Stomach smooth muscle (tissue), 2 donors: ENCODE data around the gene NCAM1.

Experiments
- H3K27ac ChIP-seq: one replicate; pipeline ENCODE4 v1.7.0; 2013; ENCODE audit warnings: mild to moderate bottlenecking, low read length, inconsistent platforms
- H3K27me3 ChIP-seq, 2 donors: one replicate each; pipeline ENCODE4 v1.7.0; 2013; ENCODE audit warnings: low read length in 2 of 2; ENCODE audit not compliant: insufficient read depth in 2 of 2, control insufficient read depth in 1 of 2
- H3K36me3 ChIP-seq, 2 donors: one replicate each; pipeline ENCODE4 v1.7.0; 2013; ENCODE audit warnings: low read length in 2 of 2; ENCODE audit not compliant: control insufficient read depth in 2 of 2, insufficient read depth in 2 of 2
- H3K4me1 ChIP-seq: one replicate; pipeline ENCODE4 v1.7.0; 2013; ENCODE audit warnings: low read length; ENCODE audit not compliant: control insufficient read depth, insufficient read depth
- H3K4me3 ChIP-seq, 2 donors: one replicate each; pipeline ENCODE4 v1.7.0; 2013; ENCODE audit warnings: low read length in 2 of 2
- H3K9ac ChIP-seq, 2 donors: one replicate each; pipeline ENCODE4 v1.7.0; 2013; ENCODE audit warnings: low read length in 2 of 2, mild to moderate bottlenecking in 1 of 2
- H3K9me3 ChIP-seq, 2 donors: one replicate each; pipeline ENCODE4 v1.7.0; 2013; ENCODE audit warnings: low read length in 2 of 2; ENCODE audit not compliant: control insufficient read depth in 2 of 2
- donor health status: healthy.
- donor health status: Pancreatic carcinoma.

Gene NCAM1

DNA sequence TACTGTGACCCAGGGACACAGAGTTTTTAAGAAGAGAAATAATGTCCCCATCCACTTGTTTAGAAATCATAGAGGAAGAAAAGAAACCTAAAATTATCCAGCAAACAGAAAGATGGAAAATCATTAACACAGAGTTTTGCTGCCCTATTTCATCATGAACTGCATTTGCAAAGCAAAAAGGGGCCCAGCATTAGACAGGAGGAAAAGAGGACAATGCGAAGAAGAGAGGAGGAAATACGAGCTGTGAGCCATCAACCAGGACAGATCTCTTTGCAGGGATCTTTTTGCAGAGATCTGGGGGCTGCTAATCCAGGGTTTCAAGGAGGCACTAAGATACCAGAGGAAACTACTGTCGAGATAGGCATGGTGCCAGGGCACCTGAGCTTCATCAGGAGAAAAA is 14.4 kb upstream of the NCAM1 start:
- Histone ChIP-seq H3K27me3 (no peaks in the 10 kb centered on the region), H3K36me3 (no peaks in the 10 kb centered on the region), H3K27ac (no peak overlapping the region), H3K4me1 (peaks cover 16% of the 10 kb centered on the region), H3K9me3 (no peaks in the 10 kb centered on the region), H3K9ac (no peak overlapping the region), H3K4me3 (no peak overlapping the region)

DNA sequence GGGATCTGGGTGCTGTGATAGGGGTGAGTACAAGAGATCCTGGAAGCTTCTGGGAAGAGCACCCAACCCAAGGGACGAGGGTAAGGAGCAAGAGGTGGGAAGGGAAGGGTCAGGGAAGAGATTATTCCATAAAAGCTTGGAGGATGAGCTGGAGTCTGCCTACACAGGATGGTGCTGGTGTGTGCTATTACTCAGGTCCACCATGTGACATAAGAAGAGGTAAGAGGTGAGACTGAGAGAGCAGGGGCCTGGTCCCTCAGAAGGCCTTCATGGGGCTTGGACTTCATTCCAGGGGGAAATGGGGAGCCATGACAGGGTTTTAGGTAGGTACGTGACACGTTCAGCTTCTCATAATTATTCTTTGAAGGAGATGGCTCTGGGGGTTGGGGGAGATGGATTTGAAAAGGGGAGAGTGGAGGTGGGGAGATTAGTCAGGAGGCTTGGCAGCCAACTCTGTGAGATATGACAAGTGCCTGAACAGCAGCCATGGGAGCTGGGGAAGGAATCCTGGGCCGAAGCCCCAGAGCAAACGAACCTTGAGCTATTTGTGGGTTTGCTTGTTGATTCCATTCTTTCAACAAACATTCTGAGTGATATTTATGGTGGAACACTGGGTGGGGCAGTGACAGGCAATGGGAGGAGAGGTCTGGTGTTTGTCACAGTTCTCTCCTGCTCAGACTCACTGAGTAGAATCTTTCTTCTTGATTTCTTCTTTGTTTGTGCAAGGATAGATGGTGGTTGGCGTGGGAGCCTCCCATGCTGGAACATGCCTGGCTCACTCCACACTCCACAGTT is 11.2 kb upstream of the NCAM1 start:
- Histone ChIP-seq H3K9me3 (no peaks in the 10 kb centered on the region), H3K9ac (no peak overlapping the region), H3K27me3 (no peaks in the 10 kb centered on the region), H3K4me3 (no peak overlapping the region), H3K4me1 (peaks cover 9% of the 10 kb centered on the region), H3K27ac (no peak overlapping the region), H3K36me3 (no peaks in the 10 kb centered on the region)

DNA sequence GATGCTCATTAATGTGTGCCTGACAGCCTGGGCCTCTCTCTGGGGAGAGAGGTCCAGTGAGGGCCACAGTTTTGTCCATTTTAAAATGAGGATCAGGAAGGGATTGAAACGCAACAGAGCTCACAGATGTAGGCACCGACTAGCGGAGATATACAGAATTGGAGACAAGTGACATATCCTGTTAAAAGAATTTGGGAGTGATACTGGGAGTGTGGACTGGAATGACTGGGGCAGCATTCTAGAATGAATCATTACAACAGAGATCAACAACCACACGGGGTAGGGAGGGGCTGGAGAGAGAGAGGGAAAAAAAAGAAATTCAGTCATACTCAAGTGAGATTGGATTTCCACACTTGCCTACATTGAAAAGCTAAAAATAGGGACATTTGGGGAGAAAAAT is 2.5 kb upstream of the NCAM1 start:
- H3K36me3 ChIP-seq: no peaks in the 10 kb centered on the region
- H3K4me1 ChIP-seq: peaks cover 13% of the 10 kb centered on the region
- no peak overlapping the region for H3K4me3 ChIP-seq
- H3K27me3 ChIP-seq: peaks cover 2 to 7% of the 10 kb centered on the region in 2 donors
- no peak overlapping the region for H3K27ac ChIP-seq
- H3K9me3 ChIP-seq: no peaks in the 10 kb centered on the region
- no peak overlapping the region for H3K9ac ChIP-seq

DNA sequence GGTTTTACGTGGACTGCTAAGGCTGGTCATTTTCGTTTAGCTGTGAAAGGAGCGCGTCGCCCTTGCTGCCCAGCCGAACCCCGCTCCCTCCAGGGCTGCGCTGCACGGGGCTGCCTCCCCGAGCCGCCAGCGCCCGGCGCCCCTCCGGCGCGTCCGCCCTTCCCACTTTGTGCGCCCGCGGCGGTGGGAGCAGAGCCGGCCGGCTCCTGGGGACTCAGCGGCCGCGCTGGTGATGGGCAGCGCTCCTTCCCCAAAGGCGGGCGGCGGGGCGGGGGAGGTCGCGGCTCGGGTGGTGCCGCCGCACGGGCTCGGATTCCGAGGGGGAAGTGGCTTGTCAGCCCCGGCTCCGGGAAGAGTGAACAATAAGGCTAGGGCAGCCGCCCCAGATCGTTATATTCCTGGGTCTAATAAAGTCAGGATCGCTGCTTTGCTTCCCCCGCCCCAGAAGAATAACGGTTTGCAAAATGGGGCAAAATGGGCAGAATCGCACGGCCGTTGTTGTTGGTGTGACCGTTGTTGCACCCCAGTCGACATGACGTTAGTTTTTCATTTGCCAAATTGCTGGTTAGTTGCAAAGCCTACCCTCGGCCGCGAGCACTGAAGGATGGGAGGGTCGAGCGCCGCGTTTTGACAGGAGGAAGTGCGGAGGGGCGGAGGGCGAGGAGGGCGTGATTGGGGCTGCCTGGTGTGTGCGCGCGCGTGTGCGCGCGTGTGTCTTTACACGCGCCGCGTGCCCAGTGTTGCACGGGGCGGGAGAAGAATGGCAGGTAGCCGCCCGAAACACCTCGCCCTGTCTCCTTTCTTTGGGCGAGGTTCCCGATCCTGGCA is 745 bp downstream of the NCAM1 start:
- peaks cover 17% of the 10 kb centered on the region for H3K4me1 ChIP-seq
- peaks cover 2 to 7% of the 10 kb centered on the region in 2 donors for H3K27me3 ChIP-seq
- H3K36me3 ChIP-seq: no peaks in the 10 kb centered on the region
- peak overlapping the region; percentile 58 to 69 for H3K9ac ChIP-seq
- H3K27ac ChIP-seq: peak overlapping the region; percentile 74
- H3K9me3 ChIP-seq: no peaks in the 10 kb centered on the region
- peak overlapping the region; percentile 89 to 93 for H3K4me3 ChIP-seq

DNA sequence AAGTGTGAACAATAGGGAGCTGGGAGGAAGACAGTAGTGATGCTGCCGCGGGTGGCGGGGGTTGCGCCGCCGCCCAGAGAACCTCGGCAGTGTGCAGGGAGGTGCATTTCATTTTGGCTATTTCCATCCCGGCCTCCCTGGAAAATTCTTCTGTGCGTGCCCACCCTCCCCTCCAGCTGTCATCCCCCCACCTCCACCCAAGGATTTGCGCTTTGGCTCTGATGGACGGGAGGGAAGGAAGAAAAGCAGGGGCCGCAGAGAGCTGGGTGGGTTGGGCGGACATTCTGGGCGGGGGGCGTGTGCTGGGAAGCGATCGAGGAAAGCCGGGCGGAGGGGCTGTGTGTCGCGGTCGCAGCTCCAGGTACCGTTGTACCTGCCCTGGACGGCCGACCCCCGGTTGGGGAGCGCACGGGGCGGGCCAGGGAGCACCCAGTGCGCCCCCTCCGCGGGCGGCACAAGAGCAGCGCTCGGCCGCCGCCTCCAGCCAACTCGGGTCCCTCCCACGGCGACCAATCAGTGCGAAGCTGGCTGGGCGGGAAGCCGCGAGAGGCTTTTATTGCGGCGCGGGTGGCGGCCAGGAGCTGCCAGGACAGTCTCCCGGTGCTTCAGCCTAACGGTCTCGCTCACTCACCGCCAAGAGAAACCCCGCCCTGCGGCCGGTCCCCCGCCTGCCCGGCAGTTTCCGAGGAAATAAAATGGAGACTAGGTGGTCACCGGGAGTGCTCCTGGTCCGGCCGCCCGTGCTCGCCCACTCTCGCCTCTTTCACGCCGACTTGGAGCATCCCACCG is 1.6 kb downstream of the NCAM1 start:
- no peaks in the 10 kb centered on the region for H3K36me3 ChIP-seq
- H3K27me3 ChIP-seq: peaks cover 2 to 7% of the 10 kb centered on the region in 2 donors
- no peaks in the 10 kb centered on the region for H3K9me3 ChIP-seq
- H3K27ac ChIP-seq: peak overlapping the region; percentile 74
- H3K4me3 ChIP-seq: peak overlapping the region; percentile 89 to 93
- H3K4me1 ChIP-seq: peaks cover 17% of the 10 kb centered on the region
- peak overlapping the region; percentile 58 to 69 for H3K9ac ChIP-seq

DNA sequence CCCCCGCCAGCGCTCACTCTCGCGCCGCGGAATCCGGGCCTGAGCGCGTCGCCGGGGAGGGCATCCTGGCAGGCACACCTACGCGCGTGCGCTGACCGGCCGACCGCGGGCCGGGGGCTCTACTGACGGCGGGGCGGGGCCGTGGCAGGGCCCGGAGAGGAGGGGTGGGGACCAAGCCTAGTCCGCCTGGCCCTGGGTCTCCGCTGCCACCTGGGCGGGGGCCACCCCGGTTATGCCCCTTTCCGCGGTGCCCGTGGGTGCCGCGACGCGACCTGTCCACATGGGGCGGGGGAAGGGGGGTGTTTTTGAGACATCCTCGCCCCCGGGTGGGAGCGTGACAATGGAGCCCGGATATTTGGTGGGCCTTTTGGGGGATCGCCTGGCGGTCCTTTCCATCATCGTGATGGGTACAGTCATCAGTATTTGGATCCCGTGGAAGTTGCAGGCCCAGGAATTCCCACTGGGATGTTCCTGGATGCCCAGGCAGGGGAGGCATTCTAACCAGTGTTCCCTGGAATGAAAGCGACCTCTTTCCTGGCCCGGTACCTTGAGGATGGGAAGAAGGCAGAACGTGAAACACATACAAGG is 2.2 kb downstream of the NCAM1 start:
- Histone ChIP-seq H3K27ac (peak overlapping the region; percentile 53), H3K4me1 (peaks cover 17% of the 10 kb centered on the region), H3K27me3 (peaks cover 2 to 7% of the 10 kb centered on the region in 2 donors), H3K36me3 (no peaks in the 10 kb centered on the region), H3K4me3 (peak overlapping the region; percentile 89 to 93), H3K9ac (peak overlapping the region; percentile 31 to 63), H3K9me3 (no peaks in the 10 kb centered on the region)

DNA sequence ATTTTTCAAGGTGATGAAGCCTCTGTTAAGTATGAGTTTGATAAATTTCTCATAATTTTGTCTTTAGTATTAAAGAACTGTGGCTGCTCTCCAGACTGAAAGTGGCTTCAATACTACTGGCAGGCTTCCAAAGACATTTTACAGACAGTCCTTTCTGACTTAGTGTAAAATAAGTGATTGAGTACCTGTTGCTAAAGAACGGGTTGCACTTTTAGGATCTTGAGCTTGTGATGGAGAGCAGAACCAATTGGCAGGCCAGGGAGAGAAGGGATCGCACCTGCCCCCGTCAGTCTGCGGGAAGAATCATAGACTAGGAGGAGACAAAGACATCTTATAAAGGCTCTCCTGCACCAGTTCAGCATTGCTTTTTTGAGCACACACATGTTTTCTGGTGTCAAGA is 4.4 kb downstream of the NCAM1 start:
- H3K27me3 ChIP-seq: peaks cover 2 to 7% of the 10 kb centered on the region in 2 donors
- no peak overlapping the region for H3K27ac ChIP-seq

DNA sequence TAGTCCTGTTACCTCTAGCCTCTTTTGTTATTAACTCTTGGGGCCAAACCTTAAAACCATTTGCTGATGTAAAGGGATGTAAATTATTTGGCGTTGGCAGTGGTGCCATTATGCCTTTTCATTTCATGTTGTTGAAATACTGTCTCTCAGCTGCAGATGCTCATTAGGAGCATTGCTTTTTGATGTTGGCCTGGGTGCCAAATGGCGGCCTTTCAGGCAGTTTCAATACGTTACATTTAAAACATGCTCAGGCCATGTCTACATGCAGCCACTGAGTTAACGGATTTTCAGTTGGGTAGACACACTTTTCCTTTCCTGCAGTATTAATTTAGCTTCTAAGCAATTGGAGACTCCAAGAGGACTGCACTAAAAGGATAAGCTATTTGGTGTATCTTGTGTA is 5.3 kb downstream of the NCAM1 start:
- Histone ChIP-seq H3K9me3 (no peaks in the 10 kb centered on the region), H3K9ac (no peak overlapping the region), H3K4me3 (no peak overlapping the region), H3K4me1 (peaks cover 15% of the 10 kb centered on the region), H3K27ac (no peak overlapping the region), H3K36me3 (no peaks in the 10 kb centered on the region), H3K27me3 (peaks cover 0 to 7% of the 10 kb centered on the region in 2 donors)

More for the DNA sequence above, 4.4 kb downstream of the NCAM1 start:
- Histone ChIP-seq H3K4me3 (no peak overlapping the region), H3K9ac (no peak overlapping the region), H3K9me3 (no peaks in the 10 kb centered on the region), H3K36me3 (no peaks in the 10 kb centered on the region), H3K4me1 (peaks cover 22% of the 10 kb centered on the region)

DNA sequence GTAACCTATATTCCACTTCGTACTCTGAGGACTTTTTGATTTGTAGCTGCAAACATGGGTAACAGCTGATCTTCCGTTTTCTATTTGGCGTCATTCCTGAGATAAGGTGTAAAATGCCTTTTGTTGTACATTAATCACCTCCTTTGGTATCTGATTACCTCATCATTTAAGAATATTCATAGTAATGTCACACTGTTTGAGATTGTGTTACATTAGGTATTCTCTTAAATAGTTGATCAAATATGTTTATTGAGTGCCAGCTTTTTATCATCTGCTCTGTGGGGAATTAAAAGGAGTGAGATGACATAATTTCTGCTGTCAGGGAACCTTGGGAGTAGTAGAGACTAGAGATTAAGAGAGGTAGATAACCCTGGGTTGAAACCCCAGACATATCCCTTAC is 5.9 kb downstream of the NCAM1 start:
- H3K4me3 ChIP-seq: no peak overlapping the region
- no peaks in the 10 kb centered on the region for H3K36me3 ChIP-seq
- H3K4me1 ChIP-seq: peaks cover 14% of the 10 kb centered on the region
- H3K27me3 ChIP-seq: peaks cover 0 to 7% of the 10 kb centered on the region in 2 donors
- H3K27ac ChIP-seq: no peak overlapping the region
- no peak overlapping the region for H3K9ac ChIP-seq
- H3K9me3 ChIP-seq: no peaks in the 10 kb centered on the region
